H1 (cell line): ENCODE results near the gene NELFA. TPM values are rescaled to one million over a fixed set of nuclear protein-coding genes. Genes with fewer than 3 reads are reported as not detected.

ENCODE experiments used
- CTCF ChIA-PET: fragments of 300-600 bp; sonication (Branson Sonifier 250); formaldehyde crosslinking; loops from one replicate; lab custom pipeline; 2021; ENCODE audit not compliant: partially characterized antibody; lab: Charles Lee
- POLR2A ChIA-PET: fragments of 300-600 bp; sonication (Branson Sonifier 250); formaldehyde crosslinking; loops from one replicate; lab custom pipeline; 2021; ENCODE audit warnings: inconsistent platforms; ENCODE audit not compliant: partially characterized antibody; lab: Charles Lee
- DNase-seq, 2 experiments: peaks; one replicate each; pipeline versions ENCODE4 v3.0.0 to v3.0.0-alpha.2; 2010 to 2022; ENCODE audit warnings: low spot score in 2 of 2, low read depth in 1 of 2, mixed read lengths in 1 of 2
- FAIRE-seq: peaks from 2 replicates; lab custom pipeline; 2011; peaks lifted over from hg19 to GRCh38; lab: Jason Lieb, UNC
- H2AFZ ChIP-seq: 2 replicates; pipeline ENCODE4 v1.8.1; 2012; ENCODE audit warnings: low read length, inconsistent platforms
- H2AK5ac ChIP-seq: 2 replicates; pipeline ENCODE4 v1.6.1; 2013; ENCODE audit warnings: low read depth, low read length
- H2BK120ac ChIP-seq: replicated peaks from 2 replicates; pipeline ENCODE3; 2013; ENCODE audit warnings: low read depth, low read length, inconsistent platforms
- H2BK12ac ChIP-seq: 2 replicates; pipeline ENCODE4 v1.6.1; 2013; ENCODE audit warnings: low read depth, low read length
- H2BK15ac ChIP-seq: 2 replicates; pipeline ENCODE4 v1.6.1; 2013; ENCODE audit warnings: low read length
- H2BK20ac ChIP-seq: 2 replicates; pipeline ENCODE4 v1.6.1; 2013; ENCODE audit warnings: low read length
- H2BK5ac ChIP-seq: 2 replicates; pipeline ENCODE4 v1.6.1; 2013; ENCODE audit warnings: low read depth, low read length
- H3K14ac ChIP-seq: 2 replicates; pipeline ENCODE4 v1.6.1; 2013; ENCODE audit warnings: inconsistent platforms; ENCODE audit not compliant: insufficient read length
- H3K18ac ChIP-seq: 2 replicates; pipeline ENCODE4 v1.6.1; 2013; ENCODE audit warnings: low read length; ENCODE audit errors: extremely low read depth
- H3K23ac ChIP-seq: 2 replicates; pipeline ENCODE4 v1.6.1; 2013; ENCODE audit warnings: inconsistent platforms; ENCODE audit not compliant: insufficient read length
- H3K23me2 ChIP-seq: 2 replicates; pipeline ENCODE4 v1.6.1; 2013; ENCODE audit warnings: low read depth, low read length
- H3K27ac ChIP-seq: 2 replicates; pipeline ENCODE4 v1.6.1; 2011; ENCODE audit warnings: low read depth, low read length, inconsistent platforms
- H3K27me3 ChIP-seq, 4 experiments: replicated peaks in 1 of 4; 1 replicate in 1 of 4; 2 replicates in 3 of 4; pipeline versions ENCODE4 v1.6.1 to v1.8.1; 2011 to 2013; ENCODE audit warnings: low read length in 3 of 4, mild to moderate bottlenecking in 3 of 4, inconsistent platforms in 2 of 4, mixed read lengths in 2 of 4, moderate library complexity in 1 of 4; ENCODE audit not compliant: control insufficient read depth in 3 of 4, insufficient read depth in 3 of 4; ENCODE audit errors: extremely low read depth in 1 of 4
- H3K36me3 ChIP-seq, 4 experiments: 2 replicates each; pipeline versions ENCODE4 v1.6.1 to v1.8.1; 2011 to 2013; ENCODE audit warnings: mild to moderate bottlenecking in 4 of 4, low read length in 3 of 4, moderate library complexity in 2 of 4, control low read depth in 1 of 4, inconsistent platforms in 1 of 4; ENCODE audit not compliant: insufficient read depth in 4 of 4, control insufficient read depth in 2 of 4
- H3K4ac ChIP-seq: replicated peaks from 2 replicates; pipeline ENCODE3; 2013; ENCODE audit warnings: low read length, low read depth, mixed read lengths, inconsistent platforms; ENCODE audit not compliant: insufficient read length
- H3K4me1 ChIP-seq, 4 experiments: replicated peaks in 1 of 4; 1 replicate in 1 of 4; 2 replicates in 3 of 4; pipeline versions ENCODE4 v1.6.1 to v1.8.1; 2011 to 2013; ENCODE audit warnings: low read length in 3 of 4, inconsistent platforms in 2 of 4, mixed read lengths in 1 of 4; ENCODE audit not compliant: insufficient read depth in 4 of 4, control insufficient read depth in 3 of 4
- H3K4me2 ChIP-seq, 2 experiments: 2 replicates each; pipeline versions ENCODE4 v1.6.1 to v1.8.1; 2011 to 2013; ENCODE audit warnings: low read depth in 2 of 2, low read length in 2 of 2, control low read depth in 1 of 2, inconsistent platforms in 1 of 2, mild to moderate bottlenecking in 1 of 2; ENCODE audit not compliant: insufficient read depth in 1 of 2
- H3K4me3 ChIP-seq, 4 experiments: fragments of 200-600, 300-600 bp in 1 of 4; sonication (generic), shearing (Covaris generic), sonication (Bioruptor Twin) in 1 of 4; 2 replicates each; pipeline versions ENCODE4 v1.5.1 to v1.8.1; 2011 to 2016; ENCODE audit warnings: low read length in 4 of 4, low read depth in 3 of 4, control low read depth in 2 of 4, inconsistent platforms in 2 of 4, mild to moderate bottlenecking in 2 of 4, mixed read lengths in 1 of 4, moderate library complexity in 1 of 4; ENCODE audit not compliant: insufficient read depth in 2 of 4; ENCODE audit errors: extremely low read depth in 1 of 4
- H3K56ac ChIP-seq: replicated peaks from 2 replicates; pipeline ENCODE3; 2013; ENCODE audit warnings: low read depth, mild to moderate bottlenecking, mixed read lengths, low read length, inconsistent platforms; ENCODE audit not compliant: insufficient read length
- H3K79me1 ChIP-seq: 2 replicates; pipeline ENCODE4 v1.6.1; 2013; ENCODE audit warnings: low read depth, low read length, control low read depth
- H3K79me2 ChIP-seq, 2 experiments: 2 replicates each; pipeline versions ENCODE4 v1.6.1 to v1.8.1; 2012 to 2013; ENCODE audit warnings: low read length in 2 of 2, mild to moderate bottlenecking in 2 of 2, inconsistent platforms in 1 of 2; ENCODE audit not compliant: insufficient read depth in 2 of 2, control insufficient read depth in 1 of 2
- H3K9ac ChIP-seq, 4 experiments: replicated peaks in 1 of 4; 1 replicate in 1 of 4; 2 replicates in 3 of 4; pipeline versions ENCODE4 v1.6.1 to v1.8.1; 2011 to 2013; ENCODE audit warnings: low read depth in 3 of 4, low read length in 3 of 4, control low read depth in 2 of 4, mild to moderate bottlenecking in 2 of 4, moderate library complexity in 2 of 4, inconsistent platforms in 1 of 4; ENCODE audit errors: extremely low read depth in 1 of 4
- H3K9me3 ChIP-seq, 2 experiments: 2 replicates each; pipeline versions ENCODE4 v1.6.1 to v1.8.1; 2012 to 2013; ENCODE audit warnings: mild to moderate bottlenecking in 2 of 2, moderate library complexity in 2 of 2, control low read depth in 1 of 2, inconsistent platforms in 1 of 2, low read depth in 1 of 2, low read length in 1 of 2, mixed read lengths in 1 of 2; ENCODE audit not compliant: insufficient read depth in 2 of 2
- H4K20me1 ChIP-seq, 2 experiments: replicated peaks in 1 of 2; 2 replicates each; pipeline versions ENCODE3 to v1.8.1; 2011 to 2013; ENCODE audit warnings: inconsistent platforms in 2 of 2, low read length in 2 of 2, mild to moderate bottlenecking in 1 of 2; ENCODE audit not compliant: insufficient read depth in 2 of 2, control insufficient read depth in 1 of 2
- H4K5ac ChIP-seq: 2 replicates; pipeline ENCODE4 v1.6.1; 2013; ENCODE audit warnings: low read length, low read depth, mixed read lengths, inconsistent platforms; ENCODE audit not compliant: insufficient read length
- H4K8ac ChIP-seq: 2 replicates; pipeline ENCODE4 v1.8.0; 2013; ENCODE audit warnings: mild to moderate bottlenecking, moderate library complexity, low read length, inconsistent platforms; ENCODE audit not compliant: insufficient read depth; ENCODE audit errors: extremely low read depth
- H4K91ac ChIP-seq: replicated peaks from 2 replicates; pipeline ENCODE3; 2013; ENCODE audit warnings: low read length, mixed read lengths, inconsistent platforms; ENCODE audit not compliant: insufficient read length
- WGBS, 2 experiments: shearing (Covaris generic) in 1 of 2; methylation state at CpG; one replicate each; pipeline versions ENCODE4 v1.1.6 to v1.1.7; 2013 to 2015; ENCODE audit warnings: low lambda C conversion rate in 2 of 2, mixed read lengths in 2 of 2, inconsistent platforms in 1 of 2, low coverage in 1 of 2, missing lambda C conversion rate in 1 of 2; ENCODE audit not compliant: insufficient replicate concordance in 2 of 2, insufficient coverage in 1 of 2, insufficient read length in 1 of 2; ENCODE audit errors: extremely low coverage in 1 of 2, missing lambda C conversion rate in 1 of 2; 5-methylcytosine and 5-hydroxymethylcytosine counted together
- polyA plus RNA-seq, 7 experiments: library from polyadenylated mRNA; depleted of rRNA in 3 of 7; stranded (reverse) in 5 of 7; unstranded in 2 of 7; fragments of >200 nt in 5 of 7; fragments of 200-250 nt in 2 of 7; gene quantifications; 1 replicate in 5 of 7; 2 replicates in 1 of 7; 4 replicates in 1 of 7; pipeline versions ENCODE4 v1.2.1 to v1.2.3, GENCODE V29; 2011 to 2013; ENCODE audit warnings: missing spikeins in 2 of 7, mixed read lengths in 2 of 7
- total RNA-seq: library from RNA; stranded (reverse); fragmentation: NEBNext Ultra II Directional; extraction: Animal tissue kit (Norgen Biotek cat#: 25700); gene quantifications from 2 replicates; pipeline ENCODE4 v1.2.1, GENCODE V29; 2021

The NELFA gene
- total and polyA plus RNA-seq, 2 of the 8 experiments (the other 6 are each of a cell fraction or from before 2014, with no cell fraction given): 41.8 to 57.5 TPM

DNA sequence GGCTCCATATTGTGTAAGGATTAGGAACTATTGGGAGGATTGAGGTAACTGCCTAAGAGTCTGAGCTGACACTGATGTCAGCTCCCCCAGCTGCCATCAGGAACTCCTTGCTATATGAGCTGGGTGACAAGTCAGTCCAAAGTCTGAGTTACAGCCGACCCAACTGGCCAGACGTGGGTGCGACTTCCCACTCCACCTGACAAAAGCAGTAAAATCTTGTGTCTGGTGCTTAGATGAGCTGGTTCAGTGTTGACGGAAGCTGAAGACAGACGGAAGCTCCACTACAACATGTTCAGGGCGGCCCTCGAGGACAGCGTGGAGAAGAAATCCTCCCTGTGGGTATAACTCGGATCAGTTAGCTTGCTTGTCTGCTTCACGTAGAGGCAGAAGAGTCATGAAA is 27.6 kb upstream of the NELFA start:
- Histone ChIP-seq H2BK120ac (no peak overlapping the region), H3K79me2 (no peaks in the 10 kb centered on the region), H4K5ac (no peak overlapping the region), H4K20me1 (peaks cover 0 to 1% of the 10 kb centered on the region in 2 experiments), H2AK5ac (no peak overlapping the region), H3K4me1 (peaks cover 0 to 3% (median 0%) of the 10 kb centered on the region in 4 experiments; a peak in 1 of 7 replicates), H3K4ac (no peak overlapping the region), H3K79me1 (no peaks in the 10 kb centered on the region), H3K9me3 (no peaks in the 10 kb centered on the region), H3K18ac (no peak overlapping the region), H2BK20ac (no peak overlapping the region), H3K23ac (no peak overlapping the region), H3K14ac (no peak overlapping the region), H3K56ac (no peak overlapping the region), H3K4me3 (no peak overlapping the region), H2AFZ (no peak overlapping the region), H3K27me3 (peaks cover 14 to 30% (median 25%) of the 10 kb centered on the region in 4 experiments), H3K23me2 (peaks cover 6% of the 10 kb centered on the region; the same call in 1 of the 2 replicates), H4K91ac (no peak overlapping the region), H4K8ac (no peak overlapping the region), H2BK12ac (no peak overlapping the region), H3K27ac (no peak overlapping the region), H3K4me2 (no peak overlapping the region), H3K36me3 (no peaks in the 10 kb centered on the region; a peak in 1 of 8 replicates), H2BK15ac (no peak overlapping the region), H3K9ac (no peak overlapping the region), H2BK5ac (no peak overlapping the region)
- DNase-seq (no peak), FAIRE-seq (no peak)
- ChIA-PET CTCF (interaction anchor here (0.7 to 2.0 kb wide), 5 partner anchors 45 to 114 kb away, joined by 3 to 4 read pairs (median 3); no protein-coding TSS in a partner anchor), POLR2A (interaction anchor here (0.7 to 1.1 kb wide), 2 partner anchors 27 to 432 kb away, joined by 3 read pairs; partner anchors contain the start of gene NELFA)
- WGBS, 2 experiments: 84% methylated on average over 9 of the region's 10 CpGs; no CpG with 5 or more reads in 1 of the 2 experiments
